Osteoblast (primary cell): Measurements from ENCODE around the gene IL20RA. TPM values are rescaled to one million over a fixed set of nuclear protein-coding genes. Genes with fewer than 3 reads are reported as not detected.
"Not testable (repeated sequence)": the region's sequence is repeated elsewhere in the genome, so short reads cannot be mapped to it uniquely, and the experiment has no call there.

Experiments
- DNase-seq: peaks from one replicate; pipeline ENCODE4 v3.0.0; 2011; ENCODE audit warnings: low spot score, mixed read lengths; ENCODE audit not compliant: insufficient read length; ENCODE audit errors: missing footprints
- H2AFZ ChIP-seq: 2 replicates; pipeline ENCODE4 v1.6.0; 2011; ENCODE audit warnings: mild to moderate bottlenecking, low read length
- H3K27ac ChIP-seq: 2 replicates; pipeline ENCODE4 v1.5.1; 2011; ENCODE audit warnings: mild to moderate bottlenecking, low read depth, low read length, moderate library complexity
- H3K27me3 ChIP-seq: 2 replicates; pipeline ENCODE4 v1.6.0; 2012; ENCODE audit warnings: mild to moderate bottlenecking, control low read depth, inconsistent platforms, low read length, moderate library complexity; ENCODE audit not compliant: insufficient read depth
- H3K36me3 ChIP-seq: 2 replicates; pipeline ENCODE4 v1.5.1; 2011; ENCODE audit warnings: mild to moderate bottlenecking, low read length, control low read depth, moderate library complexity; ENCODE audit not compliant: insufficient read depth
- H3K4me1 ChIP-seq: 2 replicates; pipeline ENCODE4 v1.5.1; 2011; ENCODE audit warnings: mild to moderate bottlenecking, low read length, control low read depth, moderate library complexity; ENCODE audit not compliant: insufficient read depth
- H3K4me2 ChIP-seq: 2 replicates; pipeline ENCODE4 v1.6.0; 2011; ENCODE audit warnings: mild to moderate bottlenecking, low read length; ENCODE audit not compliant: insufficient read depth
- H3K4me3 ChIP-seq: fragments of 200-600 bp; sonication (generic); 3 replicates; pipeline ENCODE4 v1.5.1; 2012; ENCODE audit warnings: mild to moderate bottlenecking, low read length, inconsistent platforms; ENCODE audit not compliant: insufficient read depth
- H3K79me2 ChIP-seq: 2 replicates; pipeline ENCODE4 v1.6.0; 2012; ENCODE audit warnings: mild to moderate bottlenecking, low read length, control low read depth, inconsistent platforms; ENCODE audit not compliant: insufficient read depth
- H3K9me3 ChIP-seq: 2 replicates; pipeline ENCODE4 v1.5.1; 2011; ENCODE audit warnings: low read depth, low read length, control low read depth
- H4K20me1 ChIP-seq: 2 replicates; pipeline ENCODE4 v1.6.0; 2012; ENCODE audit warnings: mild to moderate bottlenecking, low read length, control low read depth; ENCODE audit not compliant: insufficient read depth
- total RNA-seq: library from RNA; depleted of rRNA; stranded (reverse); fragments of >200 nt; gene quantifications from 2 replicates; pipeline ENCODE4 v1.2.3, GENCODE V29; 2012
- TF ChIP-seq, protein P1 (sequence below): IDR thresholded peaks from 2 replicates; pipeline ENCODE4 v1.5.1; 2011; ENCODE audit warnings: mild to moderate bottlenecking, low read depth, low read length, moderate library complexity; ENCODE audit errors: extremely low read depth

The IL20RA gene
- total RNA-seq, 1 donor: 0.36 TPM

DNA sequence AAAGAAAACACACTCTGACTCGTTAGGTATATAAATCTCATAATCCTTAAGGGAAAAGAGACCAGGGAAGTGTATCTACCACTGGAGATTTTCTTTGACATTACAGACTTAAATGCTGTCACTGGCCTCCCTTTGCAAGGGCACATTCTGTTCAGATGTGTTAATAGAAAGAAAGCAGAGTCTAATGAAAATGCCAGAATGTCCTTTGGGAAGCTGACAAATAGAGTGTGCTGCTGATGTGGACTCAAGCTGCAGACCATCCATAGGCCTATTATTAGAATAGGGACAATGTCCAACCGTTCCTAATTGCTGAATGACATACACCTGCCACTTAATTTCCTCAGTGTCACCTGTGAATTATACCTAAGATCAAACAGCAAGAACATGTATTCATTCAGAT, 81.5 kb downstream of the IL20RA start:
- TF ChIP-seq, protein P1, sequence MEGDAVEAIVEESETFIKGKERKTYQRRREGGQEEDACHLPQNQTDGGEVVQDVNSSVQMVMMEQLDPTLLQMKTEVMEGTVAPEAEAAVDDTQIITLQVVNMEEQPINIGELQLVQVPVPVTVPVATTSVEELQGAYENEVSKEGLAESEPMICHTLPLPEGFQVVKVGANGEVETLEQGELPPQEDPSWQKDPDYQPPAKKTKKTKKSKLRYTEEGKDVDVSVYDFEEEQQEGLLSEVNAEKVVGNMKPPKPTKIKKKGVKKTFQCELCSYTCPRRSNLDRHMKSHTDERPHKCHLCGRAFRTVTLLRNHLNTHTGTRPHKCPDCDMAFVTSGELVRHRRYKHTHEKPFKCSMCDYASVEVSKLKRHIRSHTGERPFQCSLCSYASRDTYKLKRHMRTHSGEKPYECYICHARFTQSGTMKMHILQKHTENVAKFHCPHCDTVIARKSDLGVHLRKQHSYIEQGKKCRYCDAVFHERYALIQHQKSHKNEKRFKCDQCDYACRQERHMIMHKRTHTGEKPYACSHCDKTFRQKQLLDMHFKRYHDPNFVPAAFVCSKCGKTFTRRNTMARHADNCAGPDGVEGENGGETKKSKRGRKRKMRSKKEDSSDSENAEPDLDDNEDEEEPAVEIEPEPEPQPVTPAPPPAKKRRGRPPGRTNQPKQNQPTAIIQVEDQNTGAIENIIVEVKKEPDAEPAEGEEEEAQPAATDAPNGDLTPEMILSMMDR: no peak
- H3K27me3 ChIP-seq: peaks cover 5% of the 10 kb centered on the region
- no peaks in the 10 kb centered on the region for H3K36me3 ChIP-seq
- H3K4me3 ChIP-seq: no peak overlapping the region
- DNase-seq: no peak
- no peaks in the 10 kb centered on the region for H3K4me1 ChIP-seq
- H2AFZ ChIP-seq: no peak overlapping the region
- H4K20me1 ChIP-seq: no peaks in the 10 kb centered on the region
- no peak overlapping the region for H3K4me2 ChIP-seq
- no peaks in the 10 kb centered on the region for H3K9me3 ChIP-seq
- H3K27ac ChIP-seq: no peak overlapping the region
- no peaks in the 10 kb centered on the region for H3K79me2 ChIP-seq

DNA sequence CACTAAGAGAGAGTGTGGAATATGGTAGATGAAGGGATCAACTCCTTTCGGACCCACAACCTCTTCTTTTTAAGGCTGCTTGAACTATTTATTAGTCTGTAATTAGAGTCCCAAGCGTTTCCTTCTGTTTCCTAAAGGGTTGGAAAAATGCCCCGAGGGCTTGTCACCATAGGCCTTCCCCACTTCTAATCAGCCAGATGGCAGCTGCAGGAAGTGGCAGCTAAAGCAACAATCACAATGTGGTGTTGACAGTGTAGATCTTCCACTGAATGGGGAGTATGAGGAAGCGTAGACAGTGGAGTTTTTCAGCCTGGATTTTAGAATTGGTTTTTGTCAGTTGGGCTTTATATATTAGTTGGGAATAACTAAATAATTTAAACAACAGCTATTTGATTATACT, 82.1 kb downstream of the IL20RA start:
- no peak for DNase-seq
- TF ChIP-seq, protein P1: no peak
- no peak overlapping the region for H3K27ac ChIP-seq

DNA sequence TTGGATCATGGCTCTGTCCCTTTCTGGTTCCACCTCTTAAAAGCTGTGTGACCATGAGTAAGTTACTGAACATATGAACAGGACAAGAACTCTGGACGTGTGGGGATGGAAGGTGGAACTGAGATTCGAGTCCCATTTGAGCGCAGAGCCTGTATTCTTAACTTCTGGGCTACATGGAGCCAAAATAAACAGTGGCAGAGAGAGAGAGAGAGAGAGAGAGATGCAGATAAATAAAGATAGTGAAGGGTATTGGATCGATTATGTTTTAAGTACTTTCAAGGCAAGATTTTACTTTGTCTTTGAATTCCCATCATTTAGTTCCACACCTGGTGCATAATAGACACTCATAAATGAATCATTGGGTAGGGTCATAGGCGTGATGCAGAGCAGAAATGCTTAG, 82.9 kb downstream of the IL20RA start:
- TF ChIP-seq, protein P1: no peak
- H4K20me1 ChIP-seq: no peaks in the 10 kb centered on the region
- no peak for DNase-seq
- no peak overlapping the region for H3K4me2 ChIP-seq
- no peaks in the 10 kb centered on the region for H3K4me1 ChIP-seq
- H3K27ac ChIP-seq: no peak overlapping the region
- H3K9me3 ChIP-seq: no peaks in the 10 kb centered on the region
- H3K79me2 ChIP-seq: no peaks in the 10 kb centered on the region
- H3K4me3 ChIP-seq: no peak overlapping the region
- H2AFZ ChIP-seq: no peak overlapping the region
- H3K27me3 ChIP-seq: peaks cover 5% of the 10 kb centered on the region
- H3K36me3 ChIP-seq: no peaks in the 10 kb centered on the region

More for the DNA sequence above, 82.1 kb downstream of the IL20RA start:
- Histone ChIP-seq H3K79me2 (no peaks in the 10 kb centered on the region), H3K9me3 (no peaks in the 10 kb centered on the region), H3K36me3 (no peaks in the 10 kb centered on the region), H4K20me1 (no peaks in the 10 kb centered on the region), H3K27me3 (peaks cover 5% of the 10 kb centered on the region), H3K4me1 (no peaks in the 10 kb centered on the region), H3K4me2 (no peak overlapping the region), H3K4me3 (no peak overlapping the region), H2AFZ (no peak overlapping the region)

DNA sequence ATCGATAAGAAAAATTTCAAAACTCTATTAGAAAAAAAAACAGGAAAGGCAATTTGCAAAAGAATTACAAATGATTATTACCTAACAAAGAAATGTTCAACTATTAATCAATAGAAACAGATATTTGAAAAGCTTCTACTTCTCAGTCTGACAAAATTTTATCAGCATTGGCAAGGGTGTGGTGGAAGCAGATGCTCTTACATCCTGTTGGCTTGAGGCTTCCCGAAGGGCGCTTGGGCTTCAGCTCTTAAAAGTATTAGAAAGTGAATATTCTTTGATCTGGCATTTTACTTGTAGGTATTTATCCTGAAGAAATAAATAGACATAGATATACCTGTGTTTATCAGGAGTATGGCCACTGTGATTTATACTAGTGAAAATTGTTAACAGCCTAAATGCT, 84.0 kb downstream of the IL20RA start:
- Histone ChIP-seq H3K27ac (no peak overlapping the region), H4K20me1 (no peaks in the 10 kb centered on the region), H3K4me3 (no peak overlapping the region), H3K9me3 (no peaks in the 10 kb centered on the region), H3K4me2 (no peak overlapping the region), H3K36me3 (no peaks in the 10 kb centered on the region), H3K4me1 (no peaks in the 10 kb centered on the region), H3K27me3 (peaks cover 5% of the 10 kb centered on the region), H3K79me2 (no peaks in the 10 kb centered on the region), H2AFZ (no peak overlapping the region)
- no peak for DNase-seq
- TF ChIP-seq, protein P1: no peak

DNA sequence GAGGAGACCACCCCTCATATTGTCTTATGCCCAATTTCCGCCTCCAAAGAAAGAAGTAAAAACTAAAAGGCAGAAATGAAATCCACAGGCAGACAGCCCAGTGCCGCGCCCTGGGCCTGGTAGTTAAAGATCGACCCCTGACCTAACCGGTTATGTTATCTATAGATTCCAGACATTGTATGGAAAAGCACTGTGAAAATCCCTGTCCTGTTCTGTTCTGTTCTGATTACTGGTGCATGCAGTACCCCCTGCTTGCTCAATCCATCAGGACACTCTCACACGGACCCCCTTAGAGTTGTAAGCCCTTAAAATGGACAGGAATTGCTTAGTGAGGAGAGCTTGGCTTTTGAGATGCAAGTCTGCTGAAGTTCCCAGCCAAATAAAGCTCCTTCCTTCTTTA, 84.8 kb downstream of the IL20RA start:
- DNase-seq, H3K4me3 ChIP-seq, H3K27ac ChIP-seq, H3K79me2 ChIP-seq, H3K36me3 ChIP-seq, H3K4me2 ChIP-seq, H3K9me3 ChIP-seq, H3K27me3 ChIP-seq, H2AFZ ChIP-seq, H3K4me1 ChIP-seq, H4K20me1 ChIP-seq: not testable (repeated sequence)
